ENCODE data around the gene GATAD2A. TPM values are rescaled to one million over a fixed set of nuclear protein-coding genes. Genes with fewer than 3 reads are reported as not detected.

GATAD2A gene
- total RNA-seq, 1 donor from 2014 or later = 139 TPM

GRCh38 chr19:19433666-19434213 is 28.3 kb downstream of the GATAD2A start:
- H3K36me3 Mint-ChIP-seq (ENCODE audit: low read depth) = peaks cover 7% of the 10 kb centered on the region
- H3K4me3 Mint-ChIP-seq = no peak overlapping the region
- H3K4me1 Mint-ChIP-seq (ENCODE audit: low read depth) = peaks cover 28% of the 10 kb centered on the region
- H3K9me3 Mint-ChIP-seq = no peaks in the 10 kb centered on the region
- peak overlapping the region; percentile 3 for H3K27ac Mint-ChIP-seq
- no peaks in the 10 kb centered on the region for H3K27me3 Mint-ChIP-seq (ENCODE audit: insufficient read depth)
- intact Hi-C loops (cut with micrococcal nuclease) = no loop called here
- no peak for DNase-seq (ENCODE audit: low spot score)

GRCh38 chr19:19434483-19435045 is 29.1 kb downstream of the GATAD2A start:
- Mint-ChIP-seq H3K9me3 (no peaks in the 10 kb centered on the region), H3K4me1 (ENCODE audit: low read depth) (peaks cover 32% of the 10 kb centered on the region), H3K36me3 (ENCODE audit: low read depth) (peaks cover 10% of the 10 kb centered on the region), H3K27ac (no peak overlapping the region), H3K4me3 (no peak overlapping the region), H3K27me3 (ENCODE audit: insufficient read depth) (no peaks in the 10 kb centered on the region)
- DNase-seq (ENCODE audit: low spot score) = no peak
- intact Hi-C loops (cut with micrococcal nuclease) = no loop called here

GRCh38 chr19:19436137-19436691 is 30.7 kb downstream of the GATAD2A start:
- H3K4me1 Mint-ChIP-seq (ENCODE audit: low read depth) = peaks cover 30% of the 10 kb centered on the region
- H3K9me3 Mint-ChIP-seq = no peaks in the 10 kb centered on the region
- H3K36me3 Mint-ChIP-seq (ENCODE audit: low read depth) = peaks cover 10% of the 10 kb centered on the region
- no peak for DNase-seq (ENCODE audit: low spot score)
- no peak overlapping the region for H3K27ac Mint-ChIP-seq
- intact Hi-C loops (cut with micrococcal nuclease) = no loop called here
- H3K4me3 Mint-ChIP-seq = no peak overlapping the region
- H3K27me3 Mint-ChIP-seq (ENCODE audit: insufficient read depth) = no peaks in the 10 kb centered on the region

GRCh38 chr19:19438366-19439175 is 33.1 kb downstream of the GATAD2A start:
- H3K27ac Mint-ChIP-seq = no peak overlapping the region
- intact Hi-C loops (cut with micrococcal nuclease) = no loop called here
- no peak for DNase-seq (ENCODE audit: low spot score)
- no peak overlapping the region for H3K4me3 Mint-ChIP-seq
- peaks cover 28% of the 10 kb centered on the region for H3K4me1 Mint-ChIP-seq (ENCODE audit: low read depth)
- no peaks in the 10 kb centered on the region for H3K9me3 Mint-ChIP-seq
- peaks cover 15% of the 10 kb centered on the region for H3K36me3 Mint-ChIP-seq (ENCODE audit: low read depth)
- H3K27me3 Mint-ChIP-seq (ENCODE audit: insufficient read depth) = no peaks in the 10 kb centered on the region

- no peak for DNase-seq (ENCODE audit: low spot score)
- Mint-ChIP-seq H3K4me1 (ENCODE audit: low read depth) (peaks cover 34% of the 10 kb centered on the region), H3K27ac (no peak overlapping the region), H3K27me3 (ENCODE audit: insufficient read depth) (no peaks in the 10 kb centered on the region), H3K4me3 (no peak overlapping the region), H3K9me3 (no peaks in the 10 kb centered on the region), H3K36me3 (ENCODE audit: low read depth) (peaks cover 17% of the 10 kb centered on the region)
- intact Hi-C loops (cut with micrococcal nuclease) = no loop called here
Observed at GRCh38 chr19:19439176-19439482, 33.7 kb downstream of the GATAD2A start.

GRCh38 chr19:19443283-19443682 is 37.8 kb downstream of the GATAD2A start:
- no peak for DNase-seq (ENCODE audit: low spot score)
- no peak overlapping the region for H3K4me3 Mint-ChIP-seq
- H3K27me3 Mint-ChIP-seq (ENCODE audit: insufficient read depth) = no peaks in the 10 kb centered on the region
- peaks cover 69% of the 10 kb centered on the region for H3K4me1 Mint-ChIP-seq (ENCODE audit: low read depth)
- intact Hi-C loops (cut with micrococcal nuclease) = no loop called here
- peak overlapping the region; percentile 1 for H3K27ac Mint-ChIP-seq
- H3K9me3 Mint-ChIP-seq = no peaks in the 10 kb centered on the region
- H3K36me3 Mint-ChIP-seq (ENCODE audit: low read depth) = peaks cover 20% of the 10 kb centered on the region

- intact Hi-C loops (cut with micrococcal nuclease) = loop anchor here (2.0 kb wide), 1 partner anchor 77 kb away; no protein-coding TSS in a partner anchor
- no peak for DNase-seq (ENCODE audit: low spot score)
Observed at GRCh38 chr19:19443902-19444680, 38.6 kb downstream of the GATAD2A start.

GRCh38 chr19:19444681-19445155 is 39.2 kb downstream of the GATAD2A start:
- DNase-seq (ENCODE audit: low spot score) = no peak
- peak overlapping the region; percentile 28 for H3K4me3 Mint-ChIP-seq
- intact Hi-C loops (cut with micrococcal nuclease) = loop anchor here (2.0 kb wide), 1 partner anchor 78 kb away; no protein-coding TSS in a partner anchor
- H3K27ac Mint-ChIP-seq = peak overlapping the region; percentile 73
- H3K4me1 Mint-ChIP-seq (ENCODE audit: low read depth) = peaks cover 60% of the 10 kb centered on the region
- no peaks in the 10 kb centered on the region for H3K27me3 Mint-ChIP-seq (ENCODE audit: insufficient read depth)
- H3K36me3 Mint-ChIP-seq (ENCODE audit: low read depth) = peaks cover 17% of the 10 kb centered on the region
- H3K9me3 Mint-ChIP-seq = no peaks in the 10 kb centered on the region

More at GRCh38 chr19:19443902-19444680, 38.6 kb downstream of the GATAD2A start:
- Mint-ChIP-seq H3K9me3 (no peaks in the 10 kb centered on the region), H3K27me3 (ENCODE audit: insufficient read depth) (no peaks in the 10 kb centered on the region), H3K4me1 (ENCODE audit: low read depth) (peaks cover 62% of the 10 kb centered on the region), H3K4me3 (no peak overlapping the region), H3K27ac (peak overlapping the region; percentile 73), H3K36me3 (ENCODE audit: low read depth) (peaks cover 17% of the 10 kb centered on the region)

- Mint-ChIP-seq H3K4me1 (ENCODE audit: low read depth) (peaks cover 60% of the 10 kb centered on the region), H3K4me3 (no peak overlapping the region), H3K27ac (peak overlapping the region; percentile 73), H3K9me3 (no peaks in the 10 kb centered on the region), H3K27me3 (ENCODE audit: insufficient read depth) (no peaks in the 10 kb centered on the region), H3K36me3 (ENCODE audit: low read depth) (peaks cover 14% of the 10 kb centered on the region)
- DNase-seq (ENCODE audit: low spot score) = no peak
- intact Hi-C loops (cut with micrococcal nuclease) = loop anchor here (2.0 kb wide), 1 partner anchor 78 kb away; no protein-coding TSS in a partner anchor
Observed at GRCh38 chr19:19445288-19445687, 39.8 kb downstream of the GATAD2A start.

- no peak for DNase-seq (ENCODE audit: low spot score)
- Mint-ChIP-seq H3K27ac (peak overlapping the region; percentile 81), H3K9me3 (no peaks in the 10 kb centered on the region), H3K4me3 (peak overlapping the region; percentile 63), H3K36me3 (ENCODE audit: low read depth) (peaks cover 14% of the 10 kb centered on the region), H3K4me1 (ENCODE audit: low read depth) (peaks cover 62% of the 10 kb centered on the region), H3K27me3 (ENCODE audit: insufficient read depth) (no peaks in the 10 kb centered on the region)
- intact Hi-C loops (cut with micrococcal nuclease) = loop anchor here (1.0 to 2.0 kb wide), 3 partner anchors 13 to 79 kb away; partner anchors contain the start of gene GATAD2A
Observed at GRCh38 chr19:19445911-19446361, 40.5 kb downstream of the GATAD2A start.

- DNase-seq (ENCODE audit: low spot score) = no peak
- intact Hi-C loops (cut with micrococcal nuclease) = loop anchor here (1.0 to 2.0 kb wide), 3 partner anchors 12 to 42 kb away; partner anchors contain the start of gene GATAD2A
- H3K36me3 Mint-ChIP-seq (ENCODE audit: low read depth) = peaks cover 14% of the 10 kb centered on the region
- peaks cover 70% of the 10 kb centered on the region for H3K4me1 Mint-ChIP-seq (ENCODE audit: low read depth)
- no peaks in the 10 kb centered on the region for H3K27me3 Mint-ChIP-seq (ENCODE audit: insufficient read depth)
- peak overlapping the region; percentile 6 for H3K4me3 Mint-ChIP-seq
- no peaks in the 10 kb centered on the region for H3K9me3 Mint-ChIP-seq
- peak overlapping the region; percentile 66 for H3K27ac Mint-ChIP-seq
Observed at GRCh38 chr19:19446655-19447437, 41.4 kb downstream of the GATAD2A start.
